Ammon's horn (tissue), 1 donor: ENCODE results near the gene ZFAND3.
"Not testable (repeated sequence)": the region's sequence is repeated elsewhere in the genome, so short reads cannot be mapped to it uniquely, and the experiment has no call there.

Source experiments
- DNase-seq: peaks from one replicate; pipeline ENCODE4 v3.0.0-alpha.2; 2016; ENCODE audit warnings: low spot score

The ZFAND3 gene

DNA sequence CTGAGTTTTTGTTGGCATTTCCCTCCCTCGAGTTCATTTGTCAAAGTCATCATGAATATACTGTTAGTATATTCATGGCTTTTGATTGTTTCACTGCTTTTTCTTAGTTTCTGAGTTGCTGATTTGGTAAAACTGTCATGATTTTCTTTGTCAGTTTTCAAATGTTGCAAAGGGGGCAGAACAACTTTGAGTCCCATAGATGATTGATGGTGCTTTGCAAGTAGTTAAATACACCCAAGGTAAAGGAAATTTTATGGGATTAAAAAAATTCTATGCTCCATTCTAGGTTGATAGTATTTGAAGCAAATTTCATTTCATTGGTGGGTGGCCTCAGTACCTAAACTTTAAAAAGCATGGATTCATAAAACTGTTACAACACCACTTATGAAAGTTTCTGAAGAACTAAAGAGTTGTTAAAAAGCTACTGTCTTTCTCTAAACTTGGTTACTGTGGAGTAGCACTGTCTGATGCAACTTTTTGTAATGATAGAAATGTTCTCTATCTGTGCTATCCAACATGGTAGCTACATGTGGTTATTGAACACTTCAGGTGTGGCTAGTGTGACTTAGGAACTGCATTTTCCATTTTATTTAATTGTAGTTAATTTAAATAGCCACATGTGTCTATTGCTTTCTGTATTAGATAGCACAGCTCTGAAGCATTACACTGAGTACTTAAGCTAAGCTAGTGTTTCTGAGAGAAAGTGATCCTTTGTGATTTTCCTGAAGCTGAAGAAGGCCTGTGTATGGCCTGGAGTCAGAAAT is 153.6 kb downstream of the ZFAND3 start:
- no peak for DNase-seq

DNA sequence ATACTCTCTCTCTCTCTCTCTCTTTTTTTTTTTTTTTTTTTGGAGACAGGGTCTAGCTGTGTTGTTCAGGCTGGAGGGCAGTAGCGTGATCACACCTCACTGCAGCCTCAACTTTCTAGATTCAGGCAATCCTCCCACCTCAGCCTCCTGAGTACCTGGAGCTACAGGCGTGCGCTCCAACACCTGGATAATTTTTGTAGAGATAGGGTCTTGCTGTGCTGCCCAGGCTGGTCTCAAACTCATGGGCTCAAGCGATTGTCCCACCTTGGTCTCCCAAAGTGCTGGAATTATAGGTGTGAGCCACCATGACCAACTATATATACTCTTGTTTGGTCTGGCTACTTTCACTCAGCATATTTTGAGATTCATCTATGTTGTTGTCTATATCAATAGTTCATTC is 154.9 kb downstream of the ZFAND3 start:
- DNase-seq: no peak

DNA sequence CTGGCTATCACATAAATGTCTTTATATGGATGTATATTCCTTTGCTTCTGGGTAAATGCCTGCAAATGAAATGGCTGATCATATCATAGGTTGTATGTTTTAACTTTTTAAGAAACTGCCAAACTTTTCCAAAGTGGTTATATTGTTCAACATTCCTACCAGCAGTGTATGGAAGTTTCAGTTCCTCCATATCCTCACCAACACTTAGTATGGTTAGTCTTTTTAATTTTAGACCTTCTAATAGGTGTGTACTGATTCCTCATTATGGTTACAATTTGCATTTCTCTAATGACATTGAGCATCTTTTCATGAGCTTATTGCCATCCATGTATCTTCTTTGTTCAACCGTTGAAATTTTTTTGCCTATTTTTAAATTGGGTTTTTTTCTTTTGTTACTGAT is 155.4 kb downstream of the ZFAND3 start:
- no peak for DNase-seq

DNA sequence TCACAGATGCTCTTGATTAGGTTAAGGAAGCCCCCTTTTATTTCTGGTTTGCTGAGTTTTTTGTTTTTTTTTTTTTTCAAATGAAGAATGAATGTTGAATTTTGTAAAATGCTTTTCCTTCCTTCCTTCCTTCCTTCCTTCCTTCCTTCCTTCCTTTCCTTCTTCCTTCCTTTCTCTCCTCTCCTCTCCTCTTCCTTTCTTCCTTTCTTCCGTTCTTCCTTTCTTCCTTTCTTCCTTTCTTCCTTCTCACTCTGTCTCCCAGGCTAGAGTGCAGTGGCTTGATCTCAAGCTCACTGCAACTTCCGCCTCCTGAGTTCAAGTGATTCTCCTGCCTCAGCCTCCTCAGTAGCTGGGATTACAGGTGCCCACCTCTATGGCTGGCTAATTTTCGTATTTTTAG is 158.2 kb downstream of the ZFAND3 start:
- DNase-seq: no peak

DNA sequence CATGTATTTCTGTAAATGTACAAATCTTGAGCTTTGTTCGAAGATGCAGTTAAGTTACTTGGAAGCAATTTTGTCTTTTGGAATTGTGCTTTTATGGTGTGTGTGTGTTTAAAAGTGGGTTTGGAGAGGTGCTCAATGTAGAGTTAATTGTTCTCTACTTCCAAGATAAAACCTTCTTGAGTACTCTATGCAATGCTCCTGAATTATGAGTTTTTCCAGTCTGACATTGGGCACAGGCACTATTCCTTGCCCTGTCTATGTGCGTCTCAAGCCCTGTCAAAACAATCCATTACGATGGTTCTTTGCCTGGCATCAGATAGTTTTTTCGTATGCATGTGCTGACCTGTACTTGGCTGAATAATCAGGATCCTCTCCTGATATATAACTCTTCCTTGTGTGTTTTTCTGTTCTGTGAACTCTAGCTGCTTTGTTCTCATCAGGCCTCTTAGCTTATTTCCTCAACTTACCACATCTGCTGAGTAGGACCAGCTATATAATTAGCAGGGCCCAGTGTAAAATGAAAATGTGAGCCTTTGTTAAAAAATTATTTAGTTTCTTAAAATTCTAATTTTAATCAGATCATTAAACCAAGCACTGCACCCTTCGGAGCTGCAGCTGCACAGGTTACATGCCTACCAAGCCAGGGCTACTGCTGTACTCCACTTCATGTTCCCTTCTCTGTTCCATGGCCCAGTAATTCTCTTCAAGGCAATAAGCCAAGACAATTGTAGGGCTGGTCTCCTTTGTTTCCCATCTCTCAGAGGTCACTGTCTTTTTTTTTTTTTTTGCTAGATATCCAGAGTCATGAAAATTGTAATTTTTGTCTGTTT is 160.1 kb downstream of the ZFAND3 start:
- DNase-seq: no peak

DNA sequence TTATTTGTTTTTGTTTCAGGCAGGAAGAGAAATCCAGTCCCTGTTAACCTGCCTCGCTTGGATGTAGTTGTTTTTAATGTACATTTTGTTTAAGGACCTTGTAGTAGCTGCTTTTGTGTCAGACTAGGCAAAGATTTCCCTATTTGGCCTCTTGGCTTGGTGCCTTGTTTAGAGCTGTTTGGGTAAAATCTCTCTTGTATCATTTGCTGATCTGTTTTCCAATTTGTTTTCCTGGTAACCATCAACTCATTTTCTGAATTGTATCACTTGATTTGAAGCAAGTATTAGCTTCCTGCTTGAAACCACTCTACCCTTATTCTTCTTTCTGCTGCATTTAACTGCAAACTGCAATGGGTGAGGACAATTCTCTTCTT is 160.7 kb downstream of the ZFAND3 start:
- DNase-seq: peak; percentile 20

DNA sequence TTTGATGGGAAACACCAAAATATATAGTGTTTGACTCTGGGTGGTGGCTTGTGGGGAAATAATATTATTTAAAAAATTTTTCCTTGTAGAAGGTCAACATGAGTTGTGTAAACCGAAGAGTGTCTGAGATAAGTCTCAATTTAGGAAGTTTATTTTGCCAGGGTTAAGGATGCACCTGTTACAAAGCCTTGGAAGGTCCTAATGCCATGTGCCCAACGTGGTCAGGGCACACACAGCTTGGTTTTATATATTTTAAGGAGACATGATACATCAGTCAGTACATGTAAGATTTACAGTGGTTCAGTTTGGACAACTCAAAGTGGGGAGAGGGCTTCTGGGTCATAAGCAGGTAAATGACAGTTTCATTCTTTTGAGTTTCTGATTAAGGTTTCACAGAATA is 162.1 kb downstream of the ZFAND3 start:
- DNase-seq: no peak

DNA sequence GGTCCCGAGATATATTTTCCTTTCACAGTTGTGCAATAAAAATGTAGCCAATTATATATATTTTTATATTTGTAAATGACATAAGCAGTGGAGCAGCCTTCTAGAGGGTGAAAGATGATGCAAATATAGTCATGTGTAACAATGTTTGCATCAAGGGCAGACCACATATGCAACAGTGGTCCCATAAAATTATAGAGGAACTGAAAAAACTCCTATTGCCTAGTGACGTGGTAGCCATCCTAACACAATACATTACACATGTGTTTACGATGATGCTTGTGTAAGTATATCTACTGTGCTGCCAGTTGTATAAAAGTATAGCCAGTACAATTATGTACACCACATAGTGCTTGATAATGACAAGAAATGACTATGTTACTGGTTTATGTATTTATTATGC is 162.8 kb downstream of the ZFAND3 start:
- DNase-seq: no peak

DNA sequence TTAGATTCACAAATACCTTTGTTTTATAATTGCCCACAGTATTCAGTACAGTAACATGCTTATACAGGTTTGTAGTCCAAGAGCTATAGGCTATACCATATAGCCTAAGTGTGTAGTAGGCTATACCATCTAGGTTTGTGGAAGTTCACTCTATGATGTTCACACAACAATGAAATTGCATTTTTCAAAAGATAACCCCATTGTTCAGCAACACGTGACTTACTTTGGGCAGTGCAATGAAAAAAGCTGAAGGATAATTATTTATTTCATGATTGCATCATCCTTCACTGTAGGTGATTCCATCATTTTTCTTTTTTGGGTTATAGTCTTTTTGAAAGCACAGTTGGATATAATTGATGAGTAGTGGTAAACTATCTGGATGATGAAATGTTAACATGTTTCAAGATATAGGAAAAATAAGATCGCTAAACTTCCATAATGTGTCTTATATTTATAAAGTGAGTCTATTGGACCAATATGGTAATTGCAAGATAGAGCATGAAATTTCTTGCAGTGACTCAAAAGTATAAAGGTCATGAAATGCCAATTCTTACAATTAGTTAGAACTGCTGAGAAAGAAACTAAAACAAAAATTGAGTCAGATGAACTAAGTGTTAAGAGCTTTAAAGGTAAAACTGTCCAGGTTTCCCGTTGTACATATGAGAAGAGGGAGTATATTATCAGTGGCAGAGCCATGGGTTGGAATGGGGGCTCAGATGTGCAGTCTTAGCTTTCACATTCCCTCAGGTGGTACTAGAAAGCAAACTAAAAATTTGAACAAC is 164.4 kb downstream of the ZFAND3 start:
- DNase-seq: no peak

DNA sequence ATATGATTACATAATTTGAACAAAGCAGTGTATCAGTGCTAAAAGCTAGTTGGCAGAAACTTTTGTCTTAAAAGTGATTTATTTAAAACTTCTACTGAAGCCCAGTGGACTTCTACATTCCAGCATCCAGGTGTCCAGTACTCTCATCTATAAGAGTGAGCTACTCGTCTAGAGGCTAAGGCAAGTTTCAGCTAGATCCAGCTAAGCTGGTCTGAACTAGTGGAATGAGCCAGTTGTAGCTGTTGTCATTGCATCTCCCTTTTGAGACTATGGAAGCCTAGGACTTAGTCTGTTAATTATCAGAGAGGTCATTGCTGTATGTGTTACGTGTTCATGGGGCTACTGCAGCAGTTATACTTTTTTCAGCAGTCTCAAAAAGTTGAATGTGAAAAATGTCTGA is 165.1 kb downstream of the ZFAND3 start:
- DNase-seq: no peak

DNA sequence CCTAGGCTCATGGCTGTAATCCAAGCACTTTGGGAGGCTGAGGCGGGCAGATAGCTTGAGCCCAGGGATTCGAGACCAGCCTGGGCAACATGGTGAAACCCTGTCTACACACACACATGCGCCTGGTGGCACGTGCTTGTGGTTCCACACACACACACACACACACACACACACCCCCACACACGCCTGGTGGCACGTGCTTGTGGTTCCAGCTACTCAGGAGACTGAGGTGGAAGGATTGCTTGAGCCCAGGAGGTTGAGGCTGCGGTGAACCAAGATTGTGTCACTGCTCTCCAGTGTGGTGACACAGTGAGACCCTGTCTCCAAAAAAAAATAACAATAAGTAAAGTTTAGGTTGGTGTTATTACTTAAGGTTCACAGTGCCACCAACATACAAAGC is 165.8 kb downstream of the ZFAND3 start:
- no peak for DNase-seq

DNA sequence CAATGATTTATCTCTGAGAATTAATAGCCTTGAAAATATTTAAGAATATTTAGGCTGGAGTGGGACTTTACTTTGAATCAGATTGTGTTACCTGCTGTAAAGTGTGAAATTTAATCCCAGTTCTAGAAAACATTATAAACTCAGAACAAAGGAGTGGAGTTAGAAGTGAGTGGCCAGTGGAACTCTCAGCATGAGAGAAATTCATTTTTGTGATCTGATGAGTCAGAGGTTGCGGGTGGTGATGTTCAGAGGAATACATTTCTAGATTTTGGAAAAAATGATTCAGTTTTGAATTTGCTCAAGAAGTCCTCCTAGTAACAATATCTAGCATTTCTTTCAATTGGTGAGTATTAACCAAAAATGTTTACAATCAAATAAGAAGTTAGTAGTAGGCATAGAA is 167.5 kb downstream of the ZFAND3 start:
- DNase-seq: no peak

DNA sequence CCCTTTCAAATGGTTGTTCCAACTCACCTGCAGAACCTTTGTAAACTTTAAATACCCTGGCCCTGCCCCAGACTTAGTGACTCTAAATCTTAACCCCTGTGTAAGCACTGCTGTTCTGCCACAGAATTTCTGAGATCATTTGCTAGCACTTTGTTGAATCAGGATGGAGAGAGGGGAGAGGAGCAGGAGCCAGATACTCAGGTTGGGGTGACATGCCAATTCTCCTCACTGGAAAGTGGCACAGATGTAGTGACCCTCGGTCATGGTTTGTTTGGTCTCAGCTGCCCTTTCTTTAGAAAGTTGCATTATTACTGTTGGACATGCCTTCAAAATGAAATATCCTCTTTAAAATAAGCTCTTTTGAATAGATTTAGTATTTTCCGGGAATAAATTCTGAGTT is 168.0 kb downstream of the ZFAND3 start:
- DNase-seq: no peak

DNA sequence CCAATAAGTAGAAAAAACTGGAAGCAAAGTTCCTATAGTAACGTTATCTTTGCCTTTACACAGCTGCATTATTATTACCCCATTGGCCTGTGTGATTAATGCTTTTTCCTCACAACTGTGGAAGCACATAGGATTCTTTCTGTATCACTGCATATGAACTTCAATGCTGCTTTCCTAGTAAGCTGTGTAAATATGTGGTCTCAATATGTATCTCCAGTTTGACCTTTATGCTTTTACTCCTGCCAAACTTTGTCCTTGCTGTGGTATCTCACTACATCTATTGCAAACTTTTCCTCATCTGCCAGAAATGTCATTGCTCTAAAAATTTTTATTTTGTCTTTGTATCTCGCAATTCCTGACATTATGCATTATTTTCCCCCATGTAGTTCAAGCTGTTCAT is 168.6 kb downstream of the ZFAND3 start:
- DNase-seq: no peak

DNA sequence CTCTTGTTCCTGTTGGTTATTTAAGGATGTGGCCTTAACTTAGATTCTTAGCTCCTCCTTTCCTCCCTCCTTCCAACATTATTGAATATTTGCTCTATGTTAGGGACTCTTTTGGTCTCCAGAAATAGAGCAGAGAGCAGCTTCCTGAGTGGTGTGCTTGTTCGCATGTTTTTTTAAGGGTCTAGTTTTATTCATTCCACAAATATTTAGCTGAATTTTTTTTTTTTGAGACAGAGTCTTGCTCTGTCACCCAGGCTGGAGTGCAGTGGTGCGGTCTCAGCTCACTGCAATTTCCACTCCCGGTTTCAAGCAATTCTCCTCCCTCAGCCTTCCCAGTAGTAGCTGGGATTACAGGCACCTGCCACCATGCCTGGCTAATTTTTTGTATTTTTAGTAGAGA is 169.2 kb downstream of the ZFAND3 start:
- DNase-seq: no peak

DNA sequence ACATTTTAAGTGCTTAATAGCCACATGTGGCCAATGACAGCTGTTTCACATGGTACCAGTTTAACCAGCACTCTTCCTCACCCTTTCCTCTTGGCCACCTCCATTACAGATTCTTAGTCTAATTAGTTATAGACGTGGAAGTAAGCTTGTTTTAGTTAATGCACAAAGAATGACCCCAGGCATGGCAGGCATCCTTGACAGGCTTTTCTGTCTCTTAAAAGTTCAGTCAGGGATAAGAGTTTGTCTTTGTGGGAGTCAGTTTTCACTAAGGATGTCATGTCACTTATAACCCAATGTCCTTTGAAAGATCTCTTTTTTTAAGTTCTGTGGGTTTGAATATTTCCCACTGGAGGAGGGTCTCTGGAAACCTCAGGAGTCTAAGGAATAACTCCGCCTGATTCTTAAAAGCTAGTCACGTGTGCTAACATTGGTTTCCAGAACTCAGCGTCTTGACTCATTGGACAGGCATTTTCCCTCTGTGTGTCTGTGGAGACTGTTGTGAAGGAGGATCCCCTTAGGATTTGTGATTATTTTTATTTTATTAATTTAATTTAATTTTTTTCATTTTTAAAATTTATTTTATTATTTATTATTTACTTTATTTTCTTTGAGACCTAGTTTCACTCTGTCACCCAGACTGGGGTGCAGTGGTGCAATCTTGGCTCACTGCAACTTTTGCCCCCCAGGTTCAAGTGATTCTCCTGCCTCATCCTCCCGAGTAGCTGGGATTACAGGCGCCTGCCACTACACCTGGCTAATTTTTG is 171.4 kb downstream of the ZFAND3 start:
- DNase-seq: no peak

DNA sequence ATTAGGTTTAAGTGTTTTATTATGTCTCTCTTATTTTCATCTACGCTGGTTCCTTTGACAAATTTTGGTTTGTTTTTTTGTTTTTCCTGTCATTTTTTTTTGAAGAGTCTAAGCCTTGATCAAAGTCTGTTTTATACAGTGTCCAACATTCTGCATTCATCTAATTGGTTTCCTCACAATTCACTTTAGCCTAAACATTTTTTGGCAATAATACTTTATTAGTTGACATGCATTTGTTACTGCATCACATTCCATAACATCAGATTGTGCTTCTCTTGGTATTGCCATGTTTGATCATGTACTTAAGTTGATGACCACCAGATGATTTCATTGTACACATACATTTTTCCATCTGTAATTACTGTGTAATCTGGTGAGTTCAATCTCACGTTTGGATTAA is 173.2 kb downstream of the ZFAND3 start:
- no peak for DNase-seq

DNA sequence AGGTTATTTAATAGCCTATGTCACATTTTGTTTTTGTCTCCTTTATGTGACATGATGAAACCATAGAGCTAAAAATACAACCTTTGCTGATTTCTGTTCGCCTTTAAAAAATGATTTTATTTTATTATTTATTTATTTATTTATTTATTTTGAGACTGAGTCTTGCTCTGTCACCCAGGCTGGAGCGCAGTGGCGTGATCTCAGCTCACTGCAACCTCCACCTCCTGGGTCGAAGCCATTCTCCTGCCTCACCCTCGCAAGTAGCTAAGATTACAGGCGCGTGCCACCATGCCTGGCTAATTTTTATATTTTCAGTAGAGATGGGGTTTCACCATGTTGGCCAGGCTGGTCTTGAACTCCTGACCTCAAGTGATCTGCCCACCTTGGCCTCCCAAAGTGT is 173.7 kb downstream of the ZFAND3 start:
- not testable (repeated sequence) for DNase-seq

DNA sequence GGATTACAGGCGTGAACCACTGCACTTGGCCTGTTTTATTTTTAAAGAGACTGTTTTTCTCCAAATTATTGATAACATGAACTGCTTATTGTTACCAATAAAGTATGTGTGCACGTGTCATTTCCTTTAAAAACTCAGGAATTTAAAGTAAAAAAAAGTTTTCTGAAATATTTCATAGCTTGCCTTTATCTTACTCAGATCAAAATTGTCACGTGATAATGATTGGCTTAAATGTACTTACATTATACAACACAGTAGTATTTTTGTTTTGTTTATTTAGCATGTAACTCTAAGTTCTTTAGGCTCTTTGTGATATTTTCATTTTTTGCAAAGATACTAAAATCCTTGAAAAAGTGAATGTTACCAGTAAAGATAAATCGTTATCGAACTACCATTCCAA is 174.1 kb downstream of the ZFAND3 start:
- DNase-seq: no peak

DNA sequence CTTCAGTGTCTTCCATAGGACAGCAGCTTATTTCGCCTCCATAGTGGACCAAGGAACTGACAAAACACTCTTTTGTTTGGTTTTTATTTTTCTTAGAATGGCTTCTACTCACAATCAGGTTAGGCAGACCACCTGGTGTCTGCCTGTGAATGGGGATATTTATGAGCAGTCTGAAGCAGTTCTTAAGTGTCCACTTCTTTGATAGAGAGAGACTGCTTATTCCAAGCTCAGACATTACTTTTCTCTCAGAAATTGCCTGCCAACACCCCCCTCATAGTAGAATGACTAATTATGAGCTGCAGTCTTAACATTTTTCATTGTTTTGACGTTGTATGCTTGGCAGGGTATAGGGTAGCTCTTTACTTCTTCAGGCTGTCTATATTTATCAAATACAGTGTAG is 174.7 kb downstream of the ZFAND3 start:
- DNase-seq: no peak

DNA sequence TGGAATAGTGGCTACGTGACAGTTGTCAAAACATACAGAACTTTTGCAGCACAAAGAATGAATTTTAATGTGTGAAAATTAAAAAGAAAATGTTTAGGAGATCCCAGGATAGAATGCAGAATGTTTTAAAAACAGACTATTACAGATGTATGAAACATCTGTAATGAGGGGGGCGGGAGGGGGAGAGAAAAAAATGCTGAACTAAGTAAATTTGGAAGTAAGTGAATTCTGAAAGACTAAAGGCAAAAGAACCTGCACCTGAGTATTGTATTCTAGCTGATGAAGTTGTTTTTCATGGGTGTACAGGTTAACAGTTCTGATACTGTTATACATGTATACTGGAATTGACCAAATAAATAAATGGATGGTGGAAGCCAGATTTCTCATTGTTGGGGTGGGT is 178.8 kb downstream of the ZFAND3 start:
- no peak for DNase-seq

DNA sequence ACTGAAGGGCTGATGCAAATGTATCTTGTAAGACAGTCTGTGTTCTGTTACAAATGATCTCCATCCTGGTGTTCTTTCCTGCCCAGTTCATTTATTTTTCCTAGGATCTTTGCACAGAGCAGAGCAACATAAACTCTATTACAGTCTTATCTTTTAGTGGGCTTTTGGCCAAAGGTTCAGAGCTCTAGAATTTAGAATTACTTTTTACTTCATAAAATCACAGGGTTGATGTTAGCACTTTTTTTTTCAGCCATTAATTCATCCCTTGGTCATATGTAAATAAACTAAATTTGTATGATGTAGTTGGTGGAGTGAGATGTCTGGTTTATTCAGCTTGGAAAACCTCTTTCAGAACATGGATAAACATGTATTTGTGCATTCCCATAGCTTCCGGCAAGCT is 181.9 kb downstream of the ZFAND3 start:
- no peak for DNase-seq
